ENCODE results near the gene LCAT. TPM values are rescaled to one million over a fixed set of nuclear protein-coding genes. Genes with fewer than 3 reads are reported as not detected.
"Not testable (repeated sequence)": the region's sequence is repeated elsewhere in the genome, so short reads cannot be mapped to it uniquely, and the experiment has no call there.

The LCAT gene
- total and polyA plus RNA-seq, 11 donors: 9.7 to 31.7 (median 18.2) TPM

DNA sequence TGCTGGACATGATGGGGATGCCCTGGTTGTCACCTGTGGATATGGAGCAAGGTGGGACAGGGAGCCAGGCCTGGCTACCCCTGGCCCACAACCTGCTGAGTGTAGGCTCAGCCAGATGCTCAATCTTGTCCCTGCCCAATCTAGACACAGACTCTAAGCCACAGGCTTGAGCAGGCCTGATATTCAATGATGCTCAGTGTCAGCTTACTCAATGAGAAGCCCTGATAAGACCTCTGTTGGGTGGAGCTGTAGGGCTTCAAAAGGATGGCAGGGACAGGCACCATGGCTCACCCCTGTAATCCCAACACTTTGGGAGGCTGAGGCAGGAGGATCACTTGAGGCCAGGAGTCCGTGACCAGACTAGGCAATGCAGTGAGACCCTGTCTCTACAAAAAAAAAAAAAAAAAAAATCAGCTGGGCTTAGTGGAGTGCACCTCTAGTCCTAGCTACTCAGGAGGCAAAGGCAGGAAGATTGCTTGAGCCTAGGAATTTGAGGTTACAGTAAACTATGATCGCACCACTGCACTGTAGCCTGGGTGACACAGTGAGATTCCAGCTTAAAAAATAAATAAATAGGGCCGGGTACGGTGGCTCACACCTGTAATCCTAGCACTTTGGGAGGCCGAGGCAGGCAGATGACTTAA lies 3.4 kb downstream of the LCAT start:
- Histone ChIP-seq H3K9me3 (no peaks in the 10 kb centered on the region), H3K4me3 (no peak overlapping the region), H3K27ac (peak overlapping the region in 1 of 12 donors; percentile 27), H3K27me3 (no peaks in the 10 kb centered on the region), H3K4me1 (peaks cover 4 to 60% (median 36%) of the 10 kb centered on the region in 12 donors), H3K36me3 (peaks cover 2 to 67% (median 61%) of the 10 kb centered on the region in 9 donors)
- WGBS, 4 donors: 95 to 98% (median 96%) methylated on average over 5 of the region's 5 CpGs
- no peak for DNase-seq
- intact Hi-C loops (cut with DNase I): loop anchor here in 2 of 10 donors (5.0 kb wide), 2 partner anchors 82 to 102 kb away; partner anchors contain the start of genes DDX28 (in 1 of the 2) and DUS2 (in 1 of the 2)
- TF ChIP-seq POLR2A (IDR thresholded peaks at IDR 0.05): no peak
- TF ChIP-seq, protein P1, sequence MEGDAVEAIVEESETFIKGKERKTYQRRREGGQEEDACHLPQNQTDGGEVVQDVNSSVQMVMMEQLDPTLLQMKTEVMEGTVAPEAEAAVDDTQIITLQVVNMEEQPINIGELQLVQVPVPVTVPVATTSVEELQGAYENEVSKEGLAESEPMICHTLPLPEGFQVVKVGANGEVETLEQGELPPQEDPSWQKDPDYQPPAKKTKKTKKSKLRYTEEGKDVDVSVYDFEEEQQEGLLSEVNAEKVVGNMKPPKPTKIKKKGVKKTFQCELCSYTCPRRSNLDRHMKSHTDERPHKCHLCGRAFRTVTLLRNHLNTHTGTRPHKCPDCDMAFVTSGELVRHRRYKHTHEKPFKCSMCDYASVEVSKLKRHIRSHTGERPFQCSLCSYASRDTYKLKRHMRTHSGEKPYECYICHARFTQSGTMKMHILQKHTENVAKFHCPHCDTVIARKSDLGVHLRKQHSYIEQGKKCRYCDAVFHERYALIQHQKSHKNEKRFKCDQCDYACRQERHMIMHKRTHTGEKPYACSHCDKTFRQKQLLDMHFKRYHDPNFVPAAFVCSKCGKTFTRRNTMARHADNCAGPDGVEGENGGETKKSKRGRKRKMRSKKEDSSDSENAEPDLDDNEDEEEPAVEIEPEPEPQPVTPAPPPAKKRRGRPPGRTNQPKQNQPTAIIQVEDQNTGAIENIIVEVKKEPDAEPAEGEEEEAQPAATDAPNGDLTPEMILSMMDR (IDR thresholded peaks at IDR 0.05): no peak
- no peak for ATAC-seq

DNA sequence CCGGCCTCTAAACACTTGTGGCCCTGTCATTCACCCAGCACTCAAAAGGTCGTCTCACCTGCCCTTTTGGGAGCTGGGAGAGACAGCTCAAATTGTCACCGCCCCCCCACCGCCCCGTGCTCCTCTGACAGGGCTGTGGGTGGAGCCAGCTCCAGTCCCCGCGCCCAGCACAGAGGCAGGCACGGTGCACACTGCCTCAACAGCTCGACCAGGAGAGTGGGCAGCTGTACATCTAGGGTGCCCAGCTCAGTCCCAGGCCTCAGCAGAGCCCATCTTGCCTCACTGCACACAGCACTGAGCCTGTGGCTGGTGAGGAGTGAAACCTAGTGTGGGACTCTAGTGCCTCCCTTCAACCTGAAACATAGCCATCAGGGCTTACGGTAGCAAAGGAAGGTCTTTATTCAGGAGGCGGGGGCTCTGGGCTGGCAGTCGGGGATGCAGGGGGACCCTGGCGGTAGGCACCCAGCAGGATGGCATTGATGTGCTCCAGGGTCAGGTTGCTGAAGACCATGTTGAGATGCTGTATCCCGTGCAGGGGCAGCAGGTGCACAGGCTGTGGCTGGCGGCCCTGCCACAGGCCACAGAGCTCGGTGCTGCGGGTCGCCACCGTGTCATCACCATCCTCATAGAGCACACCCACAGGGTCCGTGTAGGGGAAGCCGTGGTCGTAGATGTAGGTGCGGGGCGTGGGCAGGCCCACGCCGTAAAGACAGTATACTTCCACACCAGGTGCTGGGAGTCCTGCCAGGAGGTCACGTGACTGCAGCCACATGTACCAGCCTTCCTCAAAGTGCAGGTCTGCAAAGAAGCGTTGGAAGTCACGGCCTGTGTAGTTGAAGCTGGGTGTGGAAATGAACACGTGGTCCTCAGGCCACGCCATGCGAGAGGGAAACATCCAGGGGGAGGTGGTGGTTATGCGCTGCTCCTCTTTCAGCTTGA lies 4.1 kb downstream of the LCAT start:
- intact Hi-C loops (cut with DNase I): loop anchor here in 5 of 10 donors (5.0 to 10.0 kb wide), 4 partner anchors 83 to 415 kb away; partner anchors contain the start of genes RIPOR1 (in 2 of the 5), DDX28 (in 1 of the 5) and DUS2 (in 1 of the 5)

DNA sequence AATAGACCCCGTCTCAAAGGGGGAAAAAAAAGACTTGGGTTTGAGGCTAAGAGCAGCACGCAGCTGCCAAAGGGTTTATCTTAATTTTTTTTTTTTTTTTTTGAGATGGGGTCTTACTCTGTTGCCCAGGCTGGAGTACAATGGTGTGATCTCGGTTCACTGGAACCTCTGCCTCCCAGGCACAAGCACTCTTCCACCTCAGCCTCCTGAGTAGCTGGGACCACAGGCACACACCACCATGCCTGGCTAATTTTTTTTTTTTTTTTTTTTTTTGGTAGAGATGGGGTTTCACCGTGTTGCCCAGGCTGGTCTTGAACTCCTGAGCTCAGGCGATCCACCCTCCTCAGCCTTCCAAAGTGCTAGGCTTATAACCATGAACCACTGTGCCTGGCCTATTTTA lies 6.2 kb downstream of the LCAT start:
- not testable (repeated sequence) for DNase-seq, ATAC-seq, H3K4me3 ChIP-seq, H3K9me3 ChIP-seq, H3K27me3 ChIP-seq
- peaks cover 0 to 50% (median 24%) of the 10 kb centered on the region in 12 donors for H3K4me1 ChIP-seq
- WGBS, 4 donors: 90 to 96% (median 93%) methylated on average over 5 of the region's 5 CpGs
- peak overlapping the region in 7 of 12 donors; percentile 87 to 99 (median 92) for H3K27ac ChIP-seq
- intact Hi-C loops (cut with DNase I): loop anchor here in 5 of 10 donors (5.0 to 10.0 kb wide), 3 partner anchors 97 to 413 kb away; partner anchors contain the start of gene RIPOR1 (in 2 of the 5)
- peaks cover 0 to 63% (median 40%) of the 10 kb centered on the region in 9 donors for H3K36me3 ChIP-seq

More for the DNA sequence above, 4.1 kb downstream of the LCAT start:
- DNase-seq (peak in 1 of 5 donors; percentile 64), ATAC-seq (no peak)
- Histone ChIP-seq H3K27me3 (no peaks in the 10 kb centered on the region), H3K9me3 (no peaks in the 10 kb centered on the region), H3K27ac (no peak overlapping the region), H3K4me3 (no peak overlapping the region), H3K4me1 (peaks cover 2 to 60% (median 35%) of the 10 kb centered on the region in 12 donors), H3K36me3 (peaks cover 1 to 62% (median 53%) of the 10 kb centered on the region in 9 donors)
- TF ChIP-seq, protein P1 (IDR thresholded peaks at IDR 0.05): no peak
- TF ChIP-seq POLR2A (IDR thresholded peaks at IDR 0.05): no peak
- 74 to 78% (median 77%) methylated on average over 21 to 33 of the region's 33 CpGs for WGBS, 4 donors

GRCh38 chr16:67936880-67937605 lies 6.9 kb downstream of the LCAT start:
- intact Hi-C loops (cut with DNase I): loop anchor here in 5 of 10 donors (5.0 to 10.0 kb wide), 3 partner anchors 98 to 412 kb away; partner anchors contain the start of gene RIPOR1 (in 2 of the 5)
- H3K9me3 ChIP-seq: no peaks in the 10 kb centered on the region
- no peaks in the 10 kb centered on the region for H3K27me3 ChIP-seq
- H3K4me1 ChIP-seq: peaks cover 0 to 43% (median 23%) of the 10 kb centered on the region in 12 donors
- ATAC-seq (no peak), DNase-seq (peak in 1 of 5 donors; percentile 72)
- peak overlapping the region; percentile 57 to 98 (median 77) for H3K4me3 ChIP-seq
- TF ChIP-seq, protein P1 (IDR thresholded peaks at IDR 0.05): no peak
- TF ChIP-seq POLR2A (IDR thresholded peaks at IDR 0.05): no peak
- WGBS, 4 donors: 46 to 48% (median 47%) methylated on average over 6 of the region's 6 CpGs
- H3K27ac ChIP-seq: peak overlapping the region; percentile 82 to 99 (median 92)
- peaks cover 0 to 63% (median 39%) of the 10 kb centered on the region in 9 donors for H3K36me3 ChIP-seq
